SU-DHL-6 (cell line): ENCODE results near the gene FMNL3.

Experiments
- H2AFZ ChIP-seq: fragments of 200-600 bp; sonication (generic); 2 replicates; pipeline ENCODE4 v1.6.1; 2014; ENCODE audit warnings: low read depth, mild to moderate bottlenecking, moderate library complexity, mixed read lengths, antibody characterized with exemption, low read length; ENCODE audit not compliant: severe bottlenecking
- H3F3A ChIP-seq: fragments of 200-600 bp; shearing (Covaris generic); 2 replicates; pipeline ENCODE4 v1.6.0; 2016; ENCODE audit warnings: antibody characterized with exemption, mild to moderate bottlenecking; ENCODE audit not compliant: insufficient read depth
- H3K27ac ChIP-seq: fragments of 200-600 bp; sonication (generic); 2 replicates; pipeline ENCODE4 v1.5.1; 2016; ENCODE audit warnings: low read depth, mild to moderate bottlenecking, low read length, moderate library complexity, mixed read lengths
- H3K27me3 ChIP-seq: fragments of 200-600 bp; sonication (generic), shearing (Covaris generic); 2 replicates; pipeline ENCODE4 v1.6.0; 2014; ENCODE audit warnings: mild to moderate bottlenecking, low read length
- H3K36me3 ChIP-seq: fragments of 200-600 bp; sonication (generic); 2 replicates; pipeline ENCODE4 v1.6.1; 2014; ENCODE audit warnings: mild to moderate bottlenecking, low read length, mixed read lengths
- H3K4me2 ChIP-seq: fragments of 300-600, 200-600 bp; shearing (Covaris generic), sonication (generic); 2 replicates; pipeline ENCODE4 v1.6.0; 2014; ENCODE audit warnings: low read length, low read depth, mild to moderate bottlenecking; ENCODE audit not compliant: poor library complexity, severe bottlenecking
- H3K4me3 ChIP-seq: fragments of 200-600 bp; sonication (generic); 2 replicates; pipeline ENCODE4 v1.5.1; 2014; ENCODE audit warnings: antibody characterized with exemption, low read length, mild to moderate bottlenecking, mixed read lengths; ENCODE audit not compliant: insufficient read depth, poor library complexity, severe bottlenecking
- H3K79me2 ChIP-seq: fragments of 200-600 bp; sonication (generic); 2 replicates; pipeline ENCODE4 v1.6.1; 2014; ENCODE audit warnings: mild to moderate bottlenecking, low read length, moderate library complexity; ENCODE audit not compliant: insufficient read depth
- H3K9ac ChIP-seq: fragments of 200-600 bp; sonication (generic); 2 replicates; pipeline ENCODE4 v1.7.0; 2014; ENCODE audit warnings: mild to moderate bottlenecking, low read length
- H3K9me2 ChIP-seq: fragments of 200-600 bp; sonication (generic); replicated peaks from 2 replicates; pipeline ENCODE4 v1.6.1; 2014; ENCODE audit warnings: low read length; ENCODE audit not compliant: insufficient read depth
- H3K9me3 ChIP-seq: fragments of 200-600 bp; sonication (generic); 2 replicates; pipeline ENCODE4 v1.6.1; 2014; ENCODE audit warnings: low read length, mixed read lengths; ENCODE audit not compliant: insufficient read depth
- H4K20me1 ChIP-seq: fragments of 200-600 bp; sonication (generic); 2 replicates; pipeline ENCODE4 v1.6.1; 2014; ENCODE audit warnings: low read depth, mild to moderate bottlenecking, antibody characterized with exemption, low read length, moderate library complexity, mixed read lengths
- EZH2phosphoT487 ChIP-seq: fragments of 200-600 bp; sonication (generic), shearing (Covaris generic); conservative IDR thresholded peaks from 2 replicates; pipeline ENCODE4 v1.6.1; 2018; ENCODE audit warnings: mild to moderate bottlenecking, antibody characterized with exemption, low read length, moderate library complexity, mixed read lengths
- TF ChIP-seq, protein P1 (sequence below): fragments of 200-600 bp; sonication (generic); IDR thresholded peaks from one replicate; pipeline ENCODE4 v1.5.1; 2017; ENCODE audit warnings: antibody characterized with exemption, mild to moderate bottlenecking, low read length, moderate library complexity; ENCODE audit not compliant: insufficient read depth, poor library complexity, severe bottlenecking

The FMNL3 gene

DNA sequence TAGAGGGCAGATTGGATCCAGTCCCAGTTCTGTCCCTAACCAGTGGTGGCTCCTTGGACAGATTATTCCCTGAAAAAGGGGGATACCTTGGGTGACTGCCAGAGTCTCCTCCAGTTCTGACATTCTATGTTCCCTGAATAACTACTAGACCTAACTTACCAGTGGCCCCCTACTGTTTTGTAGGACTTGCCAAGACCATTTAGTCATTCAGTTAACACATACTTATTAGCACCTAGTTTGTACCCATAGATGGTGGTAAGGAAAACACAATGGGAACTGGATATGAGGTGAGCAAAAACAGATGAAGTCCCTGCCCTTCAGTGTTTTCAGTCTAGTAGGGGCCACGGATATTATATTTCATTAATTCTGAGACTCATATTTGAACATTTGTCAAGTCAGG, 80.4 kb downstream of the FMNL3 start:
- Histone ChIP-seq H3K36me3 (no peaks in the 10 kb centered on the region), H3K79me2 (no peaks in the 10 kb centered on the region), H3K27ac (no peak overlapping the region), H3K9me3 (no peaks in the 10 kb centered on the region), H3K4me3 (no peak overlapping the region), H4K20me1 (no peaks in the 10 kb centered on the region), H3K27me3 (no peaks in the 10 kb centered on the region), H3K4me2 (no peak overlapping the region), H2AFZ (no peak overlapping the region), H3F3A (peaks cover 19% of the 10 kb centered on the region), H3K9me2 (no peaks in the 10 kb centered on the region), H3K9ac (no peak overlapping the region)
- TF ChIP-seq EZH2phosphoT487: no peak
- TF ChIP-seq, protein P1, sequence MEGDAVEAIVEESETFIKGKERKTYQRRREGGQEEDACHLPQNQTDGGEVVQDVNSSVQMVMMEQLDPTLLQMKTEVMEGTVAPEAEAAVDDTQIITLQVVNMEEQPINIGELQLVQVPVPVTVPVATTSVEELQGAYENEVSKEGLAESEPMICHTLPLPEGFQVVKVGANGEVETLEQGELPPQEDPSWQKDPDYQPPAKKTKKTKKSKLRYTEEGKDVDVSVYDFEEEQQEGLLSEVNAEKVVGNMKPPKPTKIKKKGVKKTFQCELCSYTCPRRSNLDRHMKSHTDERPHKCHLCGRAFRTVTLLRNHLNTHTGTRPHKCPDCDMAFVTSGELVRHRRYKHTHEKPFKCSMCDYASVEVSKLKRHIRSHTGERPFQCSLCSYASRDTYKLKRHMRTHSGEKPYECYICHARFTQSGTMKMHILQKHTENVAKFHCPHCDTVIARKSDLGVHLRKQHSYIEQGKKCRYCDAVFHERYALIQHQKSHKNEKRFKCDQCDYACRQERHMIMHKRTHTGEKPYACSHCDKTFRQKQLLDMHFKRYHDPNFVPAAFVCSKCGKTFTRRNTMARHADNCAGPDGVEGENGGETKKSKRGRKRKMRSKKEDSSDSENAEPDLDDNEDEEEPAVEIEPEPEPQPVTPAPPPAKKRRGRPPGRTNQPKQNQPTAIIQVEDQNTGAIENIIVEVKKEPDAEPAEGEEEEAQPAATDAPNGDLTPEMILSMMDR: no peak

DNA sequence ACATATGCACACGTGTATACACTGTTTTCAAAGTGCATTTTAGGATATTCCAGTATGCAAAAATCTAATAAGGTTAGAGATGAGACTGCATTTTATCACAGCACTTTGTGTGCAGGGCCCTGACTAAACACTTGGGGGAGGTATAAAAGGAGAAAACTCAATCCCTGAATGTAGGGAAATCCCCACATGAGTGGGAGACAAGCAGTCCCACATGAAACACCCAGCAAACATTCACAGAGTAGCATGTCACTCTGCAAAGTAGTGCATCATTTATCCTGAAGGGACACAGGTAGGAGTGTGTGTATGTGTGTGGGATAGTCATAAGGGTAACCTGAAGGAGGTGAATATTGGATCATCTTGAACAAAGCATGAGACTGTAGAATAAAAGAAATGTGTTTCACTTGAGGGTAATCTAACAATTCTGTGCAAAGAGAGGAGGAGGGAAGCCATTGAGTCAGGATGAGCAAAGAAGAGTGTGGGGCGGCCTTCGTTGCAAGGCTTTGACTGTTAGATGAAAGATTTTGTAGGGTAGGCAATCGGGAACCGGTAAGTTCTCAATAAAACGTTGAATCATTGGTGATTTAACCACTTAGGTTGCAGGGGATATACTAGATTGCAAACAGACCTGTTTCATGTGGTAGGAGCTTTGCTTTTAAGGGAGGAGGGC, 80.9 kb downstream of the FMNL3 start:
- Histone ChIP-seq H2AFZ (no peak overlapping the region), H3K9me2 (no peaks in the 10 kb centered on the region), H4K20me1 (no peaks in the 10 kb centered on the region), H3K9me3 (no peaks in the 10 kb centered on the region), H3F3A (peaks cover 25% of the 10 kb centered on the region), H3K79me2 (no peaks in the 10 kb centered on the region), H3K36me3 (no peaks in the 10 kb centered on the region), H3K4me2 (no peak overlapping the region), H3K9ac (no peak overlapping the region), H3K27ac (no peak overlapping the region), H3K4me3 (no peak overlapping the region), H3K27me3 (no peaks in the 10 kb centered on the region)
- TF ChIP-seq, protein P1: no peak
- TF ChIP-seq EZH2phosphoT487: no peak

DNA sequence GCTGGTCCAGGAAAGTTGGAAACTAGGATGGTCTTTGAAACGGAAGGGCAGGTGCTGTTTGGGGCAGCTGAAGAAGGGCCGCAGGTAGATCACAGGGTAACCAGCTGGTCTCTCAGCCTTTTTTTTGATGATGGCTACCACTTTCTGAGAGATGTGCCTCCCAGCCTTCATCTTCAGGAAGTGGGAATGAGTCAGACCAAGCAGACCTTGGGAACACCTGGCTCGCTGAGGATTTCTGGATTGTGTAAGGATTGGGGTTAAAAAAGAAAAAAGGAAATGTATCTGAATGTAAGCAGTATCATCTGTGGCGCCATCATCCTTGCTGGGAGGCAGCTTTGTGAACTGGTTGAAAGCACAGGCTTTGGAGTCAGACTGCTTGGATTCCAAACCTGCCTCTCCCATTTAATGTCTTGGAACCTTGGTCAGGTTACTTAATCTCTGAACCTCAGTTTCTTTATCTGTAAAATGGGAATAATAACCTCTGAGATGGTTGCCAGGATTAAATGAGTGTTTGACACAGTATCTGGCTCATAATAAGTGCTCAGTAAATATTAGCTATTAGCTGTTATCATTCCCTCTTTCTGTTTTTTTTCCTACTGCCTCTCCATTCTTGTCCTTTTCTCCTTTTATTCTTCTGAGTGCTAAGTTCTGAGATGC, 82.2 kb downstream of the FMNL3 start:
- Histone ChIP-seq H3K9ac (no peak overlapping the region), H3K9me3 (no peaks in the 10 kb centered on the region), H3K27ac (no peak overlapping the region), H3K36me3 (no peaks in the 10 kb centered on the region), H3K4me3 (no peak overlapping the region), H3K4me2 (no peak overlapping the region), H2AFZ (no peak overlapping the region), H3K79me2 (no peaks in the 10 kb centered on the region), H3K9me2 (no peaks in the 10 kb centered on the region), H4K20me1 (no peaks in the 10 kb centered on the region), H3F3A (peaks cover 26% of the 10 kb centered on the region), H3K27me3 (no peaks in the 10 kb centered on the region)
- no peak for TF ChIP-seq EZH2phosphoT487
- TF ChIP-seq, protein P1: no peak
